Measurements from ENCODE around the gene ENDOU.

The ENDOU gene

GRCh38 chr12:47744005-47744651, 18.8 kb upstream of the ENDOU start:
- TF ChIP-seq REST (IDR thresholded peaks at IDR 0.05; ENCODE audit: insufficient read depth in 1 of 2, low read depth in 2 of 2, low read length in 2 of 2) (no peak), FOXP2 (optimal IDR thresholded peaks at IDR 0.05; ENCODE audit: borderline replicate concordance, extremely low read depth, extremely low read length, insufficient read depth) (no peak), TAF1 (IDR thresholded peaks at IDR 0.05; ENCODE audit: borderline replicate concordance, insufficient read depth, low read length) (no peak), POLR2AphosphoS5 (IDR thresholded peaks at IDR 0.05; ENCODE audit: low read depth, low read length) (no peak), SIN3A (IDR thresholded peaks at IDR 0.05; ENCODE audit: borderline replicate concordance, insufficient read depth, low read length) (no peak)

GRCh38 chr12:47743311-47743860, 18.1 kb upstream of the ENDOU start:
- no peak for TF ChIP-seq TAF1 (IDR thresholded peaks at IDR 0.05; ENCODE audit: borderline replicate concordance, insufficient read depth, low read length)
- no peak for TF ChIP-seq REST (IDR thresholded peaks at IDR 0.05; ENCODE audit: insufficient read depth in 1 of 2, low read depth in 2 of 2, low read length in 2 of 2)
- TF ChIP-seq POLR2AphosphoS5 (IDR thresholded peaks at IDR 0.05; ENCODE audit: low read depth, low read length) = no peak
- TF ChIP-seq FOXP2 (optimal IDR thresholded peaks at IDR 0.05; ENCODE audit: borderline replicate concordance, extremely low read depth, extremely low read length, insufficient read depth) = no peak
- TF ChIP-seq SIN3A (IDR thresholded peaks at IDR 0.05; ENCODE audit: borderline replicate concordance, insufficient read depth, low read length) = no peak

GRCh38 chr12:47742253-47742825, 17.0 kb upstream of the ENDOU start:
- no peak for TF ChIP-seq FOXP2 (optimal IDR thresholded peaks at IDR 0.05; ENCODE audit: borderline replicate concordance, extremely low read depth, extremely low read length, insufficient read depth)
- no peak for TF ChIP-seq POLR2AphosphoS5 (IDR thresholded peaks at IDR 0.05; ENCODE audit: low read depth, low read length)
- TF ChIP-seq SIN3A (IDR thresholded peaks at IDR 0.05; ENCODE audit: borderline replicate concordance, insufficient read depth, low read length) = no peak
- no peak for TF ChIP-seq REST (IDR thresholded peaks at IDR 0.05; ENCODE audit: insufficient read depth in 1 of 2, low read depth in 2 of 2, low read length in 2 of 2)
- no peak for TF ChIP-seq TAF1 (IDR thresholded peaks at IDR 0.05; ENCODE audit: borderline replicate concordance, insufficient read depth, low read length)

GRCh38 chr12:47741340-47741703, 16.0 kb upstream of the ENDOU start:
- no peak for TF ChIP-seq REST (IDR thresholded peaks at IDR 0.05; ENCODE audit: insufficient read depth in 1 of 2, low read depth in 2 of 2, low read length in 2 of 2)
- TF ChIP-seq POLR2AphosphoS5 (IDR thresholded peaks at IDR 0.05; ENCODE audit: low read depth, low read length) = no peak
- no peak for TF ChIP-seq SIN3A (IDR thresholded peaks at IDR 0.05; ENCODE audit: borderline replicate concordance, insufficient read depth, low read length)
- TF ChIP-seq FOXP2 (optimal IDR thresholded peaks at IDR 0.05; ENCODE audit: borderline replicate concordance, extremely low read depth, extremely low read length, insufficient read depth) = no peak
- no peak for TF ChIP-seq TAF1 (IDR thresholded peaks at IDR 0.05; ENCODE audit: borderline replicate concordance, insufficient read depth, low read length)

All from PFSK-1 (cell line).